ENCODE measurements around the gene MYOG. TPM values are rescaled to one million over a fixed set of nuclear protein-coding genes. Genes with fewer than 3 reads are reported as not detected.

The MYOG gene
- total RNA-seq, 1 donor = not detected

DNA sequence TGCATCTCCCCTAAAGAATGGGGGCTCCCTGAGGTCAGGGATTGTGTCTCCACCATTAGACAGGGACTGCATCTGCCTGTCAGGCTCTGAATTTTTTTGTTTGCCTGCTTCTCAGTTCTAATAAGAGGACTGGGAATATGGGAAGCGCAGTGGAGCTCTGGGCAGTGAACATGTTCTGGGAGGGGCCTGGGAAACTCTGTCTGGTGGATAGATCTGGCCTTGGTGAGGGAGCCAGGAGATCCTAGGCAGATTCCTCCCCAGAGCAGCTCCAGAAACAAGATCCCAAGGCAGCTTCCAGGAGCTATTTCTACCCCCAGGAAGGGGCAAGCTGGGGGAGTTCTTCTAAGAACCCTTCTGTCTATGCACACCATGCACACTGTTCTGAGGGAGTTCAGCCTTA, 12.6 kb upstream of the MYOG start:
- no peak for DNase-seq (ENCODE audit: low read depth)
- TF ChIP-seq, protein P1, sequence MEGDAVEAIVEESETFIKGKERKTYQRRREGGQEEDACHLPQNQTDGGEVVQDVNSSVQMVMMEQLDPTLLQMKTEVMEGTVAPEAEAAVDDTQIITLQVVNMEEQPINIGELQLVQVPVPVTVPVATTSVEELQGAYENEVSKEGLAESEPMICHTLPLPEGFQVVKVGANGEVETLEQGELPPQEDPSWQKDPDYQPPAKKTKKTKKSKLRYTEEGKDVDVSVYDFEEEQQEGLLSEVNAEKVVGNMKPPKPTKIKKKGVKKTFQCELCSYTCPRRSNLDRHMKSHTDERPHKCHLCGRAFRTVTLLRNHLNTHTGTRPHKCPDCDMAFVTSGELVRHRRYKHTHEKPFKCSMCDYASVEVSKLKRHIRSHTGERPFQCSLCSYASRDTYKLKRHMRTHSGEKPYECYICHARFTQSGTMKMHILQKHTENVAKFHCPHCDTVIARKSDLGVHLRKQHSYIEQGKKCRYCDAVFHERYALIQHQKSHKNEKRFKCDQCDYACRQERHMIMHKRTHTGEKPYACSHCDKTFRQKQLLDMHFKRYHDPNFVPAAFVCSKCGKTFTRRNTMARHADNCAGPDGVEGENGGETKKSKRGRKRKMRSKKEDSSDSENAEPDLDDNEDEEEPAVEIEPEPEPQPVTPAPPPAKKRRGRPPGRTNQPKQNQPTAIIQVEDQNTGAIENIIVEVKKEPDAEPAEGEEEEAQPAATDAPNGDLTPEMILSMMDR (IDR thresholded peaks at IDR 0.05; ENCODE audit: insufficient read depth, low read length) = no peak
- no peak overlapping the region for H3K4me3 ChIP-seq (ENCODE audit: low read depth, low read length)

DNA sequence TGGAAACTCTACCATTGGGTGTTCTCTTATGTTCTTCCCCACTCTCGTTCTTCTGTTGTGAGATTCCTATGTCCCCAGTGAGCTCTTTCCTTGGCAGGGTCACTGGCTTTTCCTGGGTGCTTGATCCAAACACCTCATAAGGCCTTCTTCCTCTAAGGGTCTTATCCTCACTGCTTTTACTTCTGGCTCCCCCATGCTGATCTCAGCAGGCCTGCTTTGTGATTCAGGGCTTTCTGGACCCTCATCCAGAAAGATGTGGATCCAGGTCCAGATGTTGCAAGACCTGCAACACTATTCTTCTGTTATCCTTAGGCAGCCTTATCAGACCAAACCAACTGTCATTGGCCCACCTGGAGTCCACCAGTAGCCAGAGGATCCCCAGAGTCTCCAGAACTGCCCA, 11.2 kb upstream of the MYOG start:
- TF ChIP-seq, protein P1 (IDR thresholded peaks at IDR 0.05; ENCODE audit: insufficient read depth, low read length) = no peak
- H3K4me3 ChIP-seq (ENCODE audit: low read depth, low read length) = no peak overlapping the region
- no peak for DNase-seq (ENCODE audit: low read depth)

DNA sequence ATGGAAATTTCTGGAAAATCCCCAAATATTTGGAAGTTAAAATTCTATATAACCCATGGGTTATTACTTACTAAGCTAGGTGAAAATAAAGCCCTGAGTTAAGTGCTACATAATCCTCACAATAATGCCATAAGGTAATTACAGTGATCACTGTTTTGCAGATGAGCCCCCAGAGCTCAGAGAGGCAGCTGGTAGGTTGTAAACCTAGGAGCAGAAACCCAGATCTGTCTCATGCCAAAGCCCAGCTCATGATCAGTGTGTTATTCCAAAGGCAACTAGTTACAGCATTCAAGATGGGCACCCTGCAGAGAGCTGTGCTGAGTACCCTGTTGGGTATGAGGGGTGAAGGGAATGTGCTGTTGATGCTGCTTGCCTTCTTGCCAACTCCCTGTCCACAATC, 10.8 kb upstream of the MYOG start:
- no peak for DNase-seq (ENCODE audit: low read depth)
- TF ChIP-seq, protein P1 (IDR thresholded peaks at IDR 0.05; ENCODE audit: insufficient read depth, low read length) = no peak
- no peak overlapping the region for H3K4me3 ChIP-seq (ENCODE audit: low read depth, low read length)

DNA sequence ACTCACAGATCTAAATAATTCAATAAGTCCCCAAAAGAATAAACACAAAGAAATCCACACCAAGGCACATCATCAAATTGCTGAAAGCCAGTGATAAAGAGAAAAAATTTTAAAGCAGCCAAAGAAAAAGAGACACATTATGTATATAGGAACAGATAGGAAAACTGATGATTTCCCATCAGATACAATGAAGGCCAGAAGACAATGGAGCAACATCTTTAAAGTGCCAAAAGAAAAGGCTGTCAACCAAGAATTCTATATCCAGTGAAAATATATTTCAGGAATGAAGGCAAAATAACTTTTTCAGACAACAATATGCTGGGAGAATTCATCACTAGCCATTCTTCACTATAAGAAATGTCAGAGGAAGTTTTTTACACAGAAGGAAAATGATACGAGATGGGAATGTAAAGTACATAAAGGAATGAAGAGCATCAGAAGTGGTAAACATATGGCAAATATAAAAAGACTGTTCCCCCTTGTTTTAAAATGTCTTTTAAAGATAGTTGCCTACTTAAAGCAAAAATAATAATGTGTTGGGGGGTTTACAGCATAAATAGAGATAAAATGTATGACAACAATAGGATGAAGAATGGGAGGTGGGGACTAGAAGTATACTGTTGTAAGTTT, 9.4 kb upstream of the MYOG start:
- no peak for DNase-seq (ENCODE audit: low read depth)
- TF ChIP-seq, protein P1 (IDR thresholded peaks at IDR 0.05; ENCODE audit: insufficient read depth, low read length) = no peak
- no peak overlapping the region for H3K4me3 ChIP-seq (ENCODE audit: low read depth, low read length)

DNA sequence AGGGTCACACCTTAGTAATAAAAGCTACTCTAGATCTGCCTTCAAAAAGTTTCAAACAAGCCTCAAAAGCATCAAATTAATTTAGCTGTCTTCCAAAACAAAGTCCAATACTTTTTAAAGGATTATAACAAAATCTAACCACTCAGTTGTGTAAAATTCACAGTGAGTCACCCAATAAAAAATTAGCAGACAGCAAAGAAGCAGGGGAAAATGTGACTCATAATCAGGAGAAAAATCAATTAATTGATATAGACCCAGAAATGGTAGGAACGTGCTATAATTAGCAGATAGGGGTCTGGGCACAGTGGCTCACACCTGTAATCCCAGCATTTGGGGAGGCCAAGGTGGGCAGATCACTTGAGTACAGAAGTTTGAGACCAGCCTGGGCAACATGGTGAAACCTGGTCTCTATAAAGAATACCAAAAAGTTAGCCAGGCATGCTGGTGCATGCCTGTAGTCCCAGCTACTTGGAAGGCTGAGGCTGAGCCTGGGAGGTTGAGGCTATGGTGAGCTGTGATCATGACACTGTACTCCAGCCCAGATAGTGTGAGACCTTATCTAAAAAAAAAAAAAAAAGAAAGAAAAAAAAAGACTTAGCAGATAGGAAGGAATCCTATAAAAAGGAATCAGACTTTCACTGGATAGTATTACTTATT, 8.1 kb upstream of the MYOG start:
- TF ChIP-seq, protein P1 (IDR thresholded peaks at IDR 0.05; ENCODE audit: insufficient read depth, low read length) = no peak
- no peak overlapping the region for H3K4me3 ChIP-seq (ENCODE audit: low read depth, low read length)
- no peak for DNase-seq (ENCODE audit: low read depth)

DNA sequence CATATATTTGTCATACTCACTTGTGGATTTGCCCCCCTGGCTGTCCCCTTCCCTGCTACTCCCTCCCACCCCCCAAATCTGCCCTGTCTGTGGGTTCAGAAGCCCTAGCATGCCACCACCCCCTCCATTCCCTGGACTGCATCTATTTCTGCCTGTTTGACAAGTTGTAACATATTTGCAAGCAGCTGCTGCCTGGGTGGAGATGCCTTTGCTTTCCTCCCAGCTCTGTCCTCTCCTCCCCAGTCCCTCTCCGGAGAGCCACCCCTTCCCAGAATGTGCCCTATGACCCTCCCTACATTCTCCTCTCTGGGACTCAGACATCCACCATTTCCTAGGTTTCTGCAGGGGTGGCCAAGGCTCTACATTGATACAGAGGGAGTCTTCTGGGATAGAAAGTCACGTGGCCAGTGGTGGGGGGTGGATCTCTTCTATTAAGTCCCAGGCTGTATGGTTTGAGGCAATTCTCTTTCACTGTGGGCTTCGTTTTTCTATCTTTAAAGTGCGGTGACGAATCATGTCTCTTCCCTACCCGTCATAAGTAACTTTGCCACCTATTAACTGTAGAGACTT, 6.0 kb upstream of the MYOG start:
- TF ChIP-seq, protein P1 (IDR thresholded peaks at IDR 0.05; ENCODE audit: insufficient read depth, low read length) = no peak
- H3K4me3 ChIP-seq (ENCODE audit: low read depth, low read length) = no peak overlapping the region
- no peak for DNase-seq (ENCODE audit: low read depth)

Measured in fibroblast of the aortic adventitia (primary cell).